Cardiac septum (tissue), 1 donor: Measurements from ENCODE around the gene IGSF11. TPM values are rescaled to one million over a fixed set of nuclear protein-coding genes. Genes with fewer than 3 reads are reported as not detected.
"Not testable (repeated sequence)": the region's sequence is repeated elsewhere in the genome, so short reads cannot be mapped to it uniquely, and the experiment has no call there.

Source experiments
- DNase-seq: peaks from one replicate; pipeline ENCODE4 v3.0.0-alpha.2; 2020; ENCODE audit warnings: low spot score
- intact Hi-C: fragments of 100-400 bp; cut with DNase I; formaldehyde crosslinking; loops from one replicate; pipeline ENCODE4 v1.14.0; 2022
- total RNA-seq: library from RNA; stranded (reverse); fragmentation: NEBNext Ultra II Directional; extraction: Animal tissue kit (Norgen Biotek cat#: 25700); gene quantifications from one replicate; pipeline ENCODE4 v1.2.1, GENCODE V29; 2021
- donor health status: DM: no; HTN: no; CAD: no.

IGSF11 gene
- total RNA-seq, 1 donor from 2014 or later = 1.8 TPM

GRCh38 chr3:118907909-118908308, 126.7 kb downstream of the IGSF11 start:
- no peak for DNase-seq
- intact Hi-C loops = no loop called here

GRCh38 chr3:118900737-118901525, 133.7 kb downstream of the IGSF11 start:
- DNase-seq = no peak
- intact Hi-C loops = no loop called here

GRCh38 chr3:118890206-118890605, 144.4 kb downstream of the IGSF11 start:
- intact Hi-C loops = no loop called here
- no peak for DNase-seq

- intact Hi-C loops = no loop called here
- DNase-seq = no peak
These were observed 145.0 kb downstream of the IGSF11 start for GRCh38 chr3:118889691-118890090.

GRCh38 chr3:118886708-118887107, 147.9 kb downstream of the IGSF11 start:
- intact Hi-C loops = no loop called here
- no peak for DNase-seq

- intact Hi-C loops = loop anchor here (1.0 to 5.0 kb wide), 2 partner anchors 150 to 358 kb away; partner anchors contain the start of genes B4GALT4 and IGSF11
- no peak for DNase-seq
These were observed 149.9 kb downstream of the IGSF11 start for GRCh38 chr3:118884748-118885206.

- DNase-seq = no peak
- intact Hi-C loops = loop anchor here (1.0 to 5.0 kb wide), 2 partner anchors 216 to 360 kb away; partner anchors contain the start of gene B4GALT4
These were observed 152.2 kb downstream of the IGSF11 start for GRCh38 chr3:118882353-118882947.

- intact Hi-C loops = no loop called here
- no peak for DNase-seq
These were observed 166.6 kb downstream of the IGSF11 start for GRCh38 chr3:118868051-118868450.

- intact Hi-C loops = no loop called here
- DNase-seq = no peak
These were observed 170.8 kb downstream of the IGSF11 start for GRCh38 chr3:118863731-118864322.

GRCh38 chr3:118859950-118860349, 174.7 kb downstream of the IGSF11 start:
- DNase-seq = no peak
- intact Hi-C loops = no loop called here

- DNase-seq, intact Hi-C loops: not testable (repeated sequence)
These were observed 183.0 kb downstream of the IGSF11 start for GRCh38 chr3:118851466-118852193.

- intact Hi-C loops = no loop called here
- no peak for DNase-seq
These were observed 184.0 kb downstream of the IGSF11 start for GRCh38 chr3:118850687-118851086.

Other genes starting within 250 kb of the IGSF11 start
- gene TEX55, start 111.3 kb upstream of the IGSF11 start, total RNA-seq = not detected
- not detected for gene UPK1B, start 138.8 kb upstream of the IGSF11 start, total RNA-seq
- gene B4GALT4, start 206.0 kb upstream of the IGSF11 start, total RNA-seq = 13.2 TPM